Loucy (cell line): ENCODE measurements around the gene TXNRD1.

ENCODE experiments used
- H2AFZ ChIP-seq: fragments of 200-600 bp; sonication (generic); 2 replicates; pipeline ENCODE4 v1.6.0; 2016; ENCODE audit warnings: antibody characterized with exemption, mild to moderate bottlenecking, low read length, moderate library complexity
- H3F3A ChIP-seq: fragments of 200-600 bp; 2 replicates; pipeline ENCODE4 v1.6.0; 2016; ENCODE audit warnings: antibody characterized with exemption, low read depth, mild to moderate bottlenecking
- H3K27me3 ChIP-seq: fragments of 200-600 bp; sonication (generic); 2 replicates; pipeline ENCODE4 v1.6.1; 2014; ENCODE audit warnings: low read length, mild to moderate bottlenecking; ENCODE audit not compliant: insufficient read depth, poor library complexity, severe bottlenecking
- H3K36me3 ChIP-seq: fragments of 200-600 bp; sonication (generic); 2 replicates; pipeline ENCODE4 v1.6.1; 2016; ENCODE audit warnings: low read length; ENCODE audit not compliant: insufficient read depth
- H3K4me1 ChIP-seq: fragments of 200-600 bp; sonication (generic); 2 replicates; pipeline ENCODE4 v1.5.1; 2014; ENCODE audit warnings: low read length, mild to moderate bottlenecking; ENCODE audit not compliant: insufficient read depth, poor library complexity, severe bottlenecking
- H3K4me2 ChIP-seq: fragments of 200-600 bp; sonication (generic); 2 replicates; pipeline ENCODE4 v1.6.0; 2014; ENCODE audit warnings: antibody characterized with exemption, low read length, low read depth, mild to moderate bottlenecking; ENCODE audit not compliant: poor library complexity, severe bottlenecking
- H3K4me3 ChIP-seq: fragments of 200-600 bp; sonication (generic); 2 replicates; pipeline ENCODE4 v1.5.1; 2014; ENCODE audit warnings: low read length, mild to moderate bottlenecking, mixed read lengths; ENCODE audit not compliant: poor library complexity, severe bottlenecking
- H3K79me2 ChIP-seq: fragments of 200-600 bp; sonication (generic); 2 replicates; pipeline ENCODE4 v1.6.1; 2014; ENCODE audit warnings: low read length; ENCODE audit not compliant: insufficient read depth
- H3K9ac ChIP-seq: fragments of 200-600 bp; sonication (generic); 2 replicates; pipeline ENCODE4 v1.6.0; 2014; ENCODE audit warnings: mild to moderate bottlenecking, low read depth, low read length, moderate library complexity; ENCODE audit not compliant: poor library complexity, severe bottlenecking
- H3K9me2 ChIP-seq: fragments of 200-600 bp; sonication (generic); replicated peaks from 2 replicates; pipeline ENCODE4 v1.6.1; 2016; ENCODE audit warnings: low read depth, low read length, mixed read lengths
- H3K9me3 ChIP-seq: fragments of 200-600 bp; sonication (generic); 2 replicates; pipeline ENCODE4 v1.6.1; 2014; ENCODE audit warnings: mild to moderate bottlenecking, antibody characterized with exemption, low read length, low read depth; ENCODE audit not compliant: insufficient read depth
- H4K20me1 ChIP-seq: fragments of 200-600 bp; sonication (generic); 2 replicates; pipeline ENCODE4 v1.6.0; 2014; ENCODE audit warnings: antibody characterized with exemption, low read length, mild to moderate bottlenecking; ENCODE audit not compliant: insufficient read depth, poor library complexity, severe bottlenecking
- EZH2phosphoT487 ChIP-seq: fragments of 200-600 bp; IDR thresholded peaks from 2 replicates; pipeline ENCODE4 v1.6.1; 2018; ENCODE audit warnings: antibody characterized with exemption, mild to moderate bottlenecking, moderate library complexity, borderline replicate concordance
- TF ChIP-seq, protein P1 (sequence below): fragments of 200-600 bp; sonication (generic); conservative IDR thresholded peaks from 2 replicates; pipeline ENCODE4 v1.5.1; 2014; ENCODE audit warnings: mild to moderate bottlenecking, antibody characterized with exemption, low read length

TXNRD1 gene

GRCh38 chr12:104319028-104319427 lies 103.4 kb downstream of the TXNRD1 start:
- Histone ChIP-seq H4K20me1 (peaks cover 7% of the 10 kb centered on the region), H3K9me2 (no peaks in the 10 kb centered on the region), H2AFZ (no peak overlapping the region), H3K9ac (no peak overlapping the region), H3K9me3 (no peaks in the 10 kb centered on the region), H3K27me3 (no peaks in the 10 kb centered on the region), H3K4me2 (no peak overlapping the region), H3K79me2 (no peaks in the 10 kb centered on the region), H3K4me1 (no peaks in the 10 kb centered on the region), H3K36me3 (peaks cover 87% of the 10 kb centered on the region), H3K4me3 (no peak overlapping the region), H3F3A (no peaks in the 10 kb centered on the region)
- no peak for TF ChIP-seq EZH2phosphoT487
- TF ChIP-seq, protein P1, sequence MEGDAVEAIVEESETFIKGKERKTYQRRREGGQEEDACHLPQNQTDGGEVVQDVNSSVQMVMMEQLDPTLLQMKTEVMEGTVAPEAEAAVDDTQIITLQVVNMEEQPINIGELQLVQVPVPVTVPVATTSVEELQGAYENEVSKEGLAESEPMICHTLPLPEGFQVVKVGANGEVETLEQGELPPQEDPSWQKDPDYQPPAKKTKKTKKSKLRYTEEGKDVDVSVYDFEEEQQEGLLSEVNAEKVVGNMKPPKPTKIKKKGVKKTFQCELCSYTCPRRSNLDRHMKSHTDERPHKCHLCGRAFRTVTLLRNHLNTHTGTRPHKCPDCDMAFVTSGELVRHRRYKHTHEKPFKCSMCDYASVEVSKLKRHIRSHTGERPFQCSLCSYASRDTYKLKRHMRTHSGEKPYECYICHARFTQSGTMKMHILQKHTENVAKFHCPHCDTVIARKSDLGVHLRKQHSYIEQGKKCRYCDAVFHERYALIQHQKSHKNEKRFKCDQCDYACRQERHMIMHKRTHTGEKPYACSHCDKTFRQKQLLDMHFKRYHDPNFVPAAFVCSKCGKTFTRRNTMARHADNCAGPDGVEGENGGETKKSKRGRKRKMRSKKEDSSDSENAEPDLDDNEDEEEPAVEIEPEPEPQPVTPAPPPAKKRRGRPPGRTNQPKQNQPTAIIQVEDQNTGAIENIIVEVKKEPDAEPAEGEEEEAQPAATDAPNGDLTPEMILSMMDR: no peak

DNA sequence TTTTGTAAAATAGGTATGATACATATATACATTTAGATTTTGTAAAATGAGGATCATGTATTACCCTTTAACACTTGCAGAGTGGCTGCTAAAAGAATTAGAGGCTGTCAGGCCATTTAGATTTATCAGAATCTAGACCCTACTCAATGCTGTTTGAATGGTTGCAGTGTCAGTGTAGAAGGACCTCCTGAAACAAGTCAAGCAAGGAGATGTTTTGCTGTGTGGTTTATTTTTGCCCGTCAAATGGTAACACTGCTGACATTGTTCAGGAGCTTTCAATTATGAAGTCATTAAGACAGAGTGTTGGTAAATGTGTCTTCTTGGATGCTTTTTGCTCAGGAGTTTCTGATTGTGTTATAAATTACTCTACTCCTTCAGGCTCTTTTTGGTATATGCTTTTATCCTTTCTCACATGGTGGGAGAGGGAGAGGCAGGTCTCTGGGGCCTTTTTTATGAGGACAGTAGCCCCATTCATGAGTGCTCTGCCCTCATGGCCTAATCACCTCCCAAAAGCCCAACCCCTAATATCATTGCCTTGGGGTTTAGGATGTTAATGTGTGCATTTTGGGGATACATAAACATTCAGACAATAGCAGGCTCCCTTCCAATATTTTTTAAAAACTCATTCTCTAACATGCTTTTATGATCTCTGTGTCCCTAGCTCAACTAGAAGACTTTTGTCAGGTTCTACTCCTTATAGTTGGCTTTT lies 104.5 kb downstream of the TXNRD1 start:
- TF ChIP-seq, protein P1: no peak
- no peak for TF ChIP-seq EZH2phosphoT487
- Histone ChIP-seq H3K4me1 (no peaks in the 10 kb centered on the region), H4K20me1 (peaks cover 7% of the 10 kb centered on the region), H3K27me3 (no peaks in the 10 kb centered on the region), H3K79me2 (no peaks in the 10 kb centered on the region), H3K9me2 (no peaks in the 10 kb centered on the region), H3K4me3 (no peak overlapping the region), H2AFZ (no peak overlapping the region), H3K36me3 (peaks cover 85% of the 10 kb centered on the region), H3K9me3 (no peaks in the 10 kb centered on the region), H3F3A (no peaks in the 10 kb centered on the region), H3K4me2 (no peak overlapping the region), H3K9ac (no peak overlapping the region)

GRCh38 chr12:104320627-104321024 lies 105.0 kb downstream of the TXNRD1 start:
- Histone ChIP-seq H3K9me3 (no peaks in the 10 kb centered on the region), H3K79me2 (no peaks in the 10 kb centered on the region), H3F3A (no peaks in the 10 kb centered on the region), H3K36me3 (peaks cover 85% of the 10 kb centered on the region), H3K27me3 (no peaks in the 10 kb centered on the region), H3K9ac (no peak overlapping the region), H2AFZ (no peak overlapping the region), H3K4me1 (no peaks in the 10 kb centered on the region), H3K9me2 (no peaks in the 10 kb centered on the region), H3K4me2 (no peak overlapping the region), H3K4me3 (no peak overlapping the region), H4K20me1 (peaks cover 3% of the 10 kb centered on the region)
- TF ChIP-seq EZH2phosphoT487: no peak
- TF ChIP-seq, protein P1: no peak
